H1 (cell line): ENCODE measurements around the gene SCFD1. TPM values are rescaled to one million over a fixed set of nuclear protein-coding genes. Genes with fewer than 3 reads are reported as not detected.

Experiments used
- CTCF ChIA-PET: fragments of 300-600 bp; sonication (Branson Sonifier 250); formaldehyde crosslinking; loops from one replicate; lab custom pipeline; 2021; ENCODE audit not compliant: partially characterized antibody; lab: Charles Lee
- POLR2A ChIA-PET: fragments of 300-600 bp; sonication (Branson Sonifier 250); formaldehyde crosslinking; loops from one replicate; lab custom pipeline; 2021; ENCODE audit warnings: inconsistent platforms; ENCODE audit not compliant: partially characterized antibody; lab: Charles Lee
- DNase-seq, 2 experiments: peaks; one replicate each; pipeline versions ENCODE4 v3.0.0 to v3.0.0-alpha.2; 2010 to 2022; ENCODE audit warnings: low spot score in 2 of 2, low read depth in 1 of 2, mixed read lengths in 1 of 2
- FAIRE-seq: peaks from 2 replicates; lab custom pipeline; 2011; peaks lifted over from hg19 to GRCh38; lab: Jason Lieb, UNC
- H2AFZ ChIP-seq: 2 replicates; pipeline ENCODE4 v1.8.1; 2012; ENCODE audit warnings: low read length, inconsistent platforms
- H2AK5ac ChIP-seq: 2 replicates; pipeline ENCODE4 v1.6.1; 2013; ENCODE audit warnings: low read depth, low read length
- H2BK120ac ChIP-seq: replicated peaks from 2 replicates; pipeline ENCODE3; 2013; ENCODE audit warnings: low read depth, low read length, inconsistent platforms
- H2BK12ac ChIP-seq: 2 replicates; pipeline ENCODE4 v1.6.1; 2013; ENCODE audit warnings: low read depth, low read length
- H2BK15ac ChIP-seq: 2 replicates; pipeline ENCODE4 v1.6.1; 2013; ENCODE audit warnings: low read length
- H2BK20ac ChIP-seq: 2 replicates; pipeline ENCODE4 v1.6.1; 2013; ENCODE audit warnings: low read length
- H2BK5ac ChIP-seq: 2 replicates; pipeline ENCODE4 v1.6.1; 2013; ENCODE audit warnings: low read depth, low read length
- H3K14ac ChIP-seq: 2 replicates; pipeline ENCODE4 v1.6.1; 2013; ENCODE audit warnings: inconsistent platforms; ENCODE audit not compliant: insufficient read length
- H3K18ac ChIP-seq: 2 replicates; pipeline ENCODE4 v1.6.1; 2013; ENCODE audit warnings: low read length; ENCODE audit errors: extremely low read depth
- H3K23ac ChIP-seq: 2 replicates; pipeline ENCODE4 v1.6.1; 2013; ENCODE audit warnings: inconsistent platforms; ENCODE audit not compliant: insufficient read length
- H3K23me2 ChIP-seq: 2 replicates; pipeline ENCODE4 v1.6.1; 2013; ENCODE audit warnings: low read depth, low read length
- H3K27ac ChIP-seq: 2 replicates; pipeline ENCODE4 v1.6.1; 2011; ENCODE audit warnings: low read depth, low read length, inconsistent platforms
- H3K27me3 ChIP-seq, 4 experiments: replicated peaks in 1 of 4; 1 replicate in 1 of 4; 2 replicates in 3 of 4; pipeline versions ENCODE4 v1.6.1 to v1.8.1; 2011 to 2013; ENCODE audit warnings: low read length in 3 of 4, mild to moderate bottlenecking in 3 of 4, inconsistent platforms in 2 of 4, mixed read lengths in 2 of 4, moderate library complexity in 1 of 4; ENCODE audit not compliant: control insufficient read depth in 3 of 4, insufficient read depth in 3 of 4; ENCODE audit errors: extremely low read depth in 1 of 4
- H3K36me3 ChIP-seq, 4 experiments: 2 replicates each; pipeline versions ENCODE4 v1.6.1 to v1.8.1; 2011 to 2013; ENCODE audit warnings: mild to moderate bottlenecking in 4 of 4, low read length in 3 of 4, moderate library complexity in 2 of 4, control low read depth in 1 of 4, inconsistent platforms in 1 of 4; ENCODE audit not compliant: insufficient read depth in 4 of 4, control insufficient read depth in 2 of 4
- H3K4ac ChIP-seq: replicated peaks from 2 replicates; pipeline ENCODE3; 2013; ENCODE audit warnings: low read length, low read depth, mixed read lengths, inconsistent platforms; ENCODE audit not compliant: insufficient read length
- H3K4me1 ChIP-seq, 4 experiments: replicated peaks in 1 of 4; 1 replicate in 1 of 4; 2 replicates in 3 of 4; pipeline versions ENCODE4 v1.6.1 to v1.8.1; 2011 to 2013; ENCODE audit warnings: low read length in 3 of 4, inconsistent platforms in 2 of 4, mixed read lengths in 1 of 4; ENCODE audit not compliant: insufficient read depth in 4 of 4, control insufficient read depth in 3 of 4
- H3K4me2 ChIP-seq, 2 experiments: 2 replicates each; pipeline versions ENCODE4 v1.6.1 to v1.8.1; 2011 to 2013; ENCODE audit warnings: low read depth in 2 of 2, low read length in 2 of 2, control low read depth in 1 of 2, inconsistent platforms in 1 of 2, mild to moderate bottlenecking in 1 of 2; ENCODE audit not compliant: insufficient read depth in 1 of 2
- H3K4me3 ChIP-seq, 4 experiments: fragments of 200-600, 300-600 bp in 1 of 4; sonication (generic), shearing (Covaris generic), sonication (Bioruptor Twin) in 1 of 4; 2 replicates each; pipeline versions ENCODE4 v1.5.1 to v1.8.1; 2011 to 2016; ENCODE audit warnings: low read length in 4 of 4, low read depth in 3 of 4, control low read depth in 2 of 4, inconsistent platforms in 2 of 4, mild to moderate bottlenecking in 2 of 4, mixed read lengths in 1 of 4, moderate library complexity in 1 of 4; ENCODE audit not compliant: insufficient read depth in 2 of 4; ENCODE audit errors: extremely low read depth in 1 of 4
- H3K56ac ChIP-seq: replicated peaks from 2 replicates; pipeline ENCODE3; 2013; ENCODE audit warnings: low read depth, mild to moderate bottlenecking, mixed read lengths, low read length, inconsistent platforms; ENCODE audit not compliant: insufficient read length
- H3K79me1 ChIP-seq: 2 replicates; pipeline ENCODE4 v1.6.1; 2013; ENCODE audit warnings: low read depth, low read length, control low read depth
- H3K79me2 ChIP-seq, 2 experiments: 2 replicates each; pipeline versions ENCODE4 v1.6.1 to v1.8.1; 2012 to 2013; ENCODE audit warnings: low read length in 2 of 2, mild to moderate bottlenecking in 2 of 2, inconsistent platforms in 1 of 2; ENCODE audit not compliant: insufficient read depth in 2 of 2, control insufficient read depth in 1 of 2
- H3K9ac ChIP-seq, 4 experiments: replicated peaks in 1 of 4; 1 replicate in 1 of 4; 2 replicates in 3 of 4; pipeline versions ENCODE4 v1.6.1 to v1.8.1; 2011 to 2013; ENCODE audit warnings: low read depth in 3 of 4, low read length in 3 of 4, control low read depth in 2 of 4, mild to moderate bottlenecking in 2 of 4, moderate library complexity in 2 of 4, inconsistent platforms in 1 of 4; ENCODE audit errors: extremely low read depth in 1 of 4
- H3K9me3 ChIP-seq, 2 experiments: 2 replicates each; pipeline versions ENCODE4 v1.6.1 to v1.8.1; 2012 to 2013; ENCODE audit warnings: mild to moderate bottlenecking in 2 of 2, moderate library complexity in 2 of 2, control low read depth in 1 of 2, inconsistent platforms in 1 of 2, low read depth in 1 of 2, low read length in 1 of 2, mixed read lengths in 1 of 2; ENCODE audit not compliant: insufficient read depth in 2 of 2
- H4K20me1 ChIP-seq, 2 experiments: replicated peaks in 1 of 2; 2 replicates each; pipeline versions ENCODE3 to v1.8.1; 2011 to 2013; ENCODE audit warnings: inconsistent platforms in 2 of 2, low read length in 2 of 2, mild to moderate bottlenecking in 1 of 2; ENCODE audit not compliant: insufficient read depth in 2 of 2, control insufficient read depth in 1 of 2
- H4K5ac ChIP-seq: 2 replicates; pipeline ENCODE4 v1.6.1; 2013; ENCODE audit warnings: low read length, low read depth, mixed read lengths, inconsistent platforms; ENCODE audit not compliant: insufficient read length
- H4K8ac ChIP-seq: 2 replicates; pipeline ENCODE4 v1.8.0; 2013; ENCODE audit warnings: mild to moderate bottlenecking, moderate library complexity, low read length, inconsistent platforms; ENCODE audit not compliant: insufficient read depth; ENCODE audit errors: extremely low read depth
- H4K91ac ChIP-seq: replicated peaks from 2 replicates; pipeline ENCODE3; 2013; ENCODE audit warnings: low read length, mixed read lengths, inconsistent platforms; ENCODE audit not compliant: insufficient read length
- BACH1 ChIP-seq: IDR thresholded peaks from 2 replicates; pipeline ENCODE4 v1.6.1; 2012; ENCODE audit warnings: low read length, improper control_type of control experiment
- SAP30 ChIP-seq: fragments of 300-600 bp; sonication (generic); IDR thresholded peaks from 2 replicates; pipeline ENCODE4 v1.7.1; 2012; ENCODE audit warnings: low read length, moderate library complexity, mild to moderate bottlenecking, inconsistent platforms; ENCODE audit not compliant: insufficient read depth, insufficient replicate concordance
- WGBS, 2 experiments: shearing (Covaris generic) in 1 of 2; methylation state at CpG; one replicate each; pipeline versions ENCODE4 v1.1.6 to v1.1.7; 2013 to 2015; ENCODE audit warnings: low lambda C conversion rate in 2 of 2, mixed read lengths in 2 of 2, inconsistent platforms in 1 of 2, low coverage in 1 of 2, missing lambda C conversion rate in 1 of 2; ENCODE audit not compliant: insufficient replicate concordance in 2 of 2, insufficient coverage in 1 of 2, insufficient read length in 1 of 2; ENCODE audit errors: extremely low coverage in 1 of 2, missing lambda C conversion rate in 1 of 2; 5-methylcytosine and 5-hydroxymethylcytosine counted together
- polyA plus RNA-seq, 7 experiments: library from polyadenylated mRNA; depleted of rRNA in 3 of 7; stranded (reverse) in 5 of 7; unstranded in 2 of 7; fragments of >200 nt in 5 of 7; fragments of 200-250 nt in 2 of 7; gene quantifications; 1 replicate in 5 of 7; 2 replicates in 1 of 7; 4 replicates in 1 of 7; pipeline versions ENCODE4 v1.2.1 to v1.2.3, GENCODE V29; 2011 to 2013; ENCODE audit warnings: missing spikeins in 2 of 7, mixed read lengths in 2 of 7
- total RNA-seq: library from RNA; stranded (reverse); fragmentation: NEBNext Ultra II Directional; extraction: Animal tissue kit (Norgen Biotek cat#: 25700); gene quantifications from 2 replicates; pipeline ENCODE4 v1.2.1, GENCODE V29; 2021
- TF ChIP-seq, protein P1 (sequence below): IDR thresholded peaks from 2 replicates; pipeline ENCODE4 v1.6.1; 2012; ENCODE audit warnings: inconsistent platforms

Gene SCFD1
- total and polyA plus RNA-seq, 2 of the 8 experiments (the other 6 are each of a cell fraction or from before 2014, with no cell fraction given): 32.8 to 64.5 TPM

DNA sequence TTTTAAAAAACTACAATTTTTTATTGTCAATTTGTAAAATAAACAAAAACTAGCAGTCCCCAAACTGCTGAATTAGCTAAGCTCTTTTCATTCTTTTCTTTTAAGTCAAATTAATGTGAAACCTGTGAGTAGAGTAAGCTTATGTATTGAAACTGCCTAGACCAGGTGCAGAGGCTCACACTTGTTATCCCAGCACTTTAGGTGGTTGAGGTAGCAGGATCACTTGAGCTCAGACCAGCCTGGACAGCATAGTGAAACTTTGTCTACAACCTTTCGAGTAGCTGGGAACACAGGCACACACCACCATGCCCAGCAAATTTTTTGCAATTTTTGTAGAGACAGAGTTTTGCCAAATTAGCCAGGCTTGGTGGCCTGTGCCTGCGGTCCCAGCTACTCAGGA, 26.4 kb downstream of the SCFD1 start:
- no peak overlapping the region for H2BK15ac ChIP-seq
- no peak for FAIRE-seq

More for the DNA sequence above, 26.4 kb downstream of the SCFD1 start:
- H3K4me2 ChIP-seq: no peak overlapping the region
- no peak overlapping the region for H2BK5ac ChIP-seq
- H2BK120ac ChIP-seq: no peak overlapping the region
- H3K9me3 ChIP-seq: peaks cover 5 to 15% of the 10 kb centered on the region in 2 experiments; a peak in 2 of 4 replicates
- ChIA-PET POLR2A (interaction anchor here (0.9 to 1.3 kb wide), 2 partner anchors 16 to 26 kb away, joined by 3 to 4 read pairs; partner anchors contain the start of gene SCFD1), CTCF (interaction anchor here (0.9 to 2.0 kb wide), 2 partner anchors 8 to 10 kb away, joined by 3 to 6 read pairs; no protein-coding TSS in a partner anchor)
- H4K20me1 ChIP-seq: peaks cover 0 to 1% of the 10 kb centered on the region in 2 experiments
- H2AK5ac ChIP-seq: no peak overlapping the region
- no peak overlapping the region for H3K27ac ChIP-seq
- H3K4me1 ChIP-seq: no peaks in the 10 kb centered on the region
- H3K79me1 ChIP-seq: no peaks in the 10 kb centered on the region
- DNase-seq: no peak
- H4K91ac ChIP-seq: no peak overlapping the region
- 0 out of 2 replicates have a peak overlapping the region, but pooled peaks have one; percentile 51 for H4K8ac ChIP-seq
- 93% methylated on average over 2 of the region's 2 CpGs; no CpG with 5 or more reads in 1 of the 2 experiments for WGBS, 2 experiments
- no peak overlapping the region for H3K18ac ChIP-seq
- H3K36me3 ChIP-seq: peaks cover 0 to 63% (median 25%) of the 10 kb centered on the region in 4 experiments; a peak in 7 of 8 replicates
- peaks cover 0 to 14% of the 10 kb centered on the region in 2 experiments; a peak in 1 of 4 replicates for H3K79me2 ChIP-seq
- no peak overlapping the region for H3K23ac ChIP-seq
- no peak overlapping the region for H4K5ac ChIP-seq
- no peak overlapping the region for H3K4me3 ChIP-seq
- no peak overlapping the region for H3K14ac ChIP-seq
- H2AFZ ChIP-seq: no peak overlapping the region
- H2BK12ac ChIP-seq: no peak overlapping the region
- no peak overlapping the region for H3K4ac ChIP-seq
- no peaks in the 10 kb centered on the region for H3K23me2 ChIP-seq
- H3K9ac ChIP-seq: no peak overlapping the region
- no peak overlapping the region for H3K56ac ChIP-seq
- H3K27me3 ChIP-seq: no peaks in the 10 kb centered on the region
- H2BK20ac ChIP-seq: no peak overlapping the region
- TF ChIP-seq, protein P1, sequence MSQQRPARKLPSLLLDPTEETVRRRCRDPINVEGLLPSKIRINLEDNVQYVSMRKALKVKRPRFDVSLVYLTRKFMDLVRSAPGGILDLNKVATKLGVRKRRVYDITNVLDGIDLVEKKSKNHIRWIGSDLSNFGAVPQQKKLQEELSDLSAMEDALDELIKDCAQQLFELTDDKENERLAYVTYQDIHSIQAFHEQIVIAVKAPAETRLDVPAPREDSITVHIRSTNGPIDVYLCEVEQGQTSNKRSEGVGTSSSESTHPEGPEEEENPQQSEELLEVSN: no peak
- TF ChIP-seq BACH1: no peak
- no peak for TF ChIP-seq SAP30
